Measurements from ENCODE around the gene AGPS. TPM values are rescaled to one million over a fixed set of nuclear protein-coding genes. Genes with fewer than 3 reads are reported as not detected.

Gene AGPS
- total and polyA plus RNA-seq, 2 experiments from 2014 or later, result 22.9 to 36.7 TPM

GRCh38 chr2:177543007-177543760 lies 150.6 kb downstream of the AGPS start:
- no peaks in the 10 kb centered on the region for H4K20me1 ChIP-seq (ENCODE audit: insufficient read depth)
- H3K79me2 ChIP-seq (ENCODE audit: insufficient read depth), result no peaks in the 10 kb centered on the region
- H2AFZ ChIP-seq, result no peak overlapping the region
- H3F3A ChIP-seq (ENCODE audit: insufficient read depth), result peaks cover 28% of the 10 kb centered on the region
- peak overlapping the region; percentile 46 for H3K27ac ChIP-seq
- H3K9me2 ChIP-seq (ENCODE audit: insufficient read depth), result no peaks in the 10 kb centered on the region
- H3K4me2 ChIP-seq (ENCODE audit: unreplicated experiment), result peak overlapping the region; percentile 19
- no peak overlapping the region for H3K4me3 ChIP-seq
- DNase-seq, result peak; percentile 86
- H3K9me3 ChIP-seq (ENCODE audit: low read depth), result no peaks in the 10 kb centered on the region
- WGBS, 2 experiments (ENCODE audit: low coverage in 1 of 2, low lambda C conversion rate in 2 of 2, missing lambda C conversion rate in 2 of 2), result 74 to 80% methylated on average over 6 of the region's 6 CpGs
- no peak overlapping the region for H3K9ac ChIP-seq
- no peaks in the 10 kb centered on the region for H3K27me3 ChIP-seq (replicated peaks; ENCODE audit: insufficient read depth)
- in situ Hi-C loops (cut with MboI), result no loop called here
- H3K4me1 ChIP-seq (ENCODE audit: insufficient read depth), result peaks cover 23% of the 10 kb centered on the region
- TF ChIP-seq EZH2phosphoT487 (IDR thresholded peaks at IDR 0.05; ENCODE audit: insufficient read depth, low read depth), result no peak
- TF ChIP-seq EZH2 (IDR thresholded peaks at IDR 0.05; ENCODE audit: insufficient read depth, poor library complexity, severe bottlenecking), result no peak
- no peaks in the 10 kb centered on the region for H3K36me3 ChIP-seq (ENCODE audit: low read depth)

- no peak overlapping the region for H3K27ac ChIP-seq
- in situ Hi-C loops (cut with MboI), result no loop called here
- DNase-seq, result no peak
Observed at GRCh38 chr2:177545143-177545542, 152.6 kb downstream of the AGPS start.

GRCh38 chr2:177545981-177546585 lies 153.5 kb downstream of the AGPS start:
- H3K27ac ChIP-seq, result no peak overlapping the region
- no peak overlapping the region for H3K4me2 ChIP-seq (ENCODE audit: unreplicated experiment)
- no peak overlapping the region for H3K4me3 ChIP-seq
- H3K27me3 ChIP-seq (replicated peaks; ENCODE audit: insufficient read depth), result no peaks in the 10 kb centered on the region
- H3K79me2 ChIP-seq (ENCODE audit: insufficient read depth), result no peaks in the 10 kb centered on the region
- DNase-seq, result no peak
- H3K36me3 ChIP-seq (ENCODE audit: low read depth), result no peaks in the 10 kb centered on the region
- H3K9me2 ChIP-seq (ENCODE audit: insufficient read depth), result no peaks in the 10 kb centered on the region
- H3F3A ChIP-seq (ENCODE audit: insufficient read depth), result peaks cover 28% of the 10 kb centered on the region
- peaks cover 23% of the 10 kb centered on the region for H3K4me1 ChIP-seq (ENCODE audit: insufficient read depth)
- 51 to 66% methylated on average over 9 to 10 of the region's 10 CpGs for WGBS, 2 experiments (ENCODE audit: low coverage in 1 of 2, low lambda C conversion rate in 2 of 2, missing lambda C conversion rate in 2 of 2)
- H3K9ac ChIP-seq, result no peak overlapping the region
- in situ Hi-C loops (cut with MboI), result no loop called here
- H3K9me3 ChIP-seq (ENCODE audit: low read depth), result no peaks in the 10 kb centered on the region
- TF ChIP-seq EZH2 (IDR thresholded peaks at IDR 0.05; ENCODE audit: insufficient read depth, poor library complexity, severe bottlenecking), result no peak
- no peak for TF ChIP-seq EZH2phosphoT487 (IDR thresholded peaks at IDR 0.05; ENCODE audit: insufficient read depth, low read depth)
- H4K20me1 ChIP-seq (ENCODE audit: insufficient read depth), result no peaks in the 10 kb centered on the region
- no peak overlapping the region for H2AFZ ChIP-seq

More at GRCh38 chr2:177545143-177545542, 152.6 kb downstream of the AGPS start:
- Histone ChIP-seq H4K20me1 (ENCODE audit: insufficient read depth) (no peaks in the 10 kb centered on the region), H3K4me3 (no peak overlapping the region), H3F3A (ENCODE audit: insufficient read depth) (peaks cover 28% of the 10 kb centered on the region), H3K79me2 (ENCODE audit: insufficient read depth) (no peaks in the 10 kb centered on the region), H3K9me3 (ENCODE audit: low read depth) (no peaks in the 10 kb centered on the region), H3K36me3 (ENCODE audit: low read depth) (no peaks in the 10 kb centered on the region), H3K27me3 (replicated peaks; ENCODE audit: insufficient read depth) (no peaks in the 10 kb centered on the region), H3K9me2 (ENCODE audit: insufficient read depth) (no peaks in the 10 kb centered on the region), H3K4me1 (ENCODE audit: insufficient read depth) (peaks cover 23% of the 10 kb centered on the region), H3K4me2 (ENCODE audit: unreplicated experiment) (no peak overlapping the region), H2AFZ (no peak overlapping the region), H3K9ac (no peak overlapping the region)
- WGBS, 2 experiments (ENCODE audit: low coverage in 1 of 2, low lambda C conversion rate in 2 of 2, missing lambda C conversion rate in 2 of 2), result 97 to 99% methylated on average over 3 of the region's 3 CpGs
- TF ChIP-seq EZH2phosphoT487 (IDR thresholded peaks at IDR 0.05; ENCODE audit: insufficient read depth, low read depth), result no peak
- TF ChIP-seq EZH2 (IDR thresholded peaks at IDR 0.05; ENCODE audit: insufficient read depth, poor library complexity, severe bottlenecking), result no peak

GRCh38 chr2:177547122-177547521 lies 154.5 kb downstream of the AGPS start:
- Histone ChIP-seq H3K27me3 (replicated peaks; ENCODE audit: insufficient read depth) (no peaks in the 10 kb centered on the region), H3K27ac (no peak overlapping the region), H3K36me3 (ENCODE audit: low read depth) (no peaks in the 10 kb centered on the region), H3K4me2 (ENCODE audit: unreplicated experiment) (no peak overlapping the region), H3F3A (ENCODE audit: insufficient read depth) (peaks cover 23% of the 10 kb centered on the region), H3K9me2 (ENCODE audit: insufficient read depth) (no peaks in the 10 kb centered on the region), H3K9me3 (ENCODE audit: low read depth) (no peaks in the 10 kb centered on the region), H3K4me3 (no peak overlapping the region), H3K9ac (no peak overlapping the region), H3K4me1 (ENCODE audit: insufficient read depth) (peaks cover 23% of the 10 kb centered on the region), H2AFZ (no peak overlapping the region), H3K79me2 (ENCODE audit: insufficient read depth) (no peaks in the 10 kb centered on the region), H4K20me1 (ENCODE audit: insufficient read depth) (no peaks in the 10 kb centered on the region)
- no peak for DNase-seq
- in situ Hi-C loops (cut with MboI), result no loop called here
- TF ChIP-seq EZH2phosphoT487 (IDR thresholded peaks at IDR 0.05; ENCODE audit: insufficient read depth, low read depth) (no peak), EZH2 (IDR thresholded peaks at IDR 0.05; ENCODE audit: insufficient read depth, poor library complexity, severe bottlenecking) (no peak)

Measured in GM23248 (cell line).